Chondrocyte (in vitro differentiated cells): ENCODE data around the gene LCN15. TPM values are rescaled to one million over a fixed set of nuclear protein-coding genes. Genes with fewer than 3 reads are reported as not detected.

Experiments used
- DNase-seq: peaks from one replicate; pipeline ENCODE4 v3.0.0; 2021; ENCODE audit warnings: mixed read lengths, low spot score
- H3K27ac Mint-ChIP-seq: one replicate; pipeline ENCODE4 v1.8.0; 2021; ENCODE audit warnings: mild to moderate bottlenecking, moderate library complexity, mixed read lengths; ENCODE audit not compliant: unreplicated experiment
- H3K27me3 Mint-ChIP-seq: 2 replicates; pipeline ENCODE4 v1.8.0; 2021; ENCODE audit warnings: low read depth, mixed read lengths
- H3K36me3 Mint-ChIP-seq: 2 replicates; pipeline ENCODE4 v1.8.0; 2021; ENCODE audit warnings: low read depth, mixed read lengths
- H3K4me1 Mint-ChIP-seq: 2 replicates; pipeline ENCODE4 v1.8.0; 2021; ENCODE audit warnings: low read depth, mild to moderate bottlenecking, mixed read lengths
- H3K4me3 Mint-ChIP-seq: one replicate; pipeline ENCODE4 v1.8.0; 2021; ENCODE audit warnings: mild to moderate bottlenecking, moderate library complexity, mixed read lengths; ENCODE audit not compliant: unreplicated experiment
- H3K9me3 Mint-ChIP-seq: 2 replicates; pipeline ENCODE4 v1.8.0; 2021; ENCODE audit warnings: low read depth, mixed read lengths
- CTCF ChIP-seq: fragments of 200-600 bp; sonication (generic); IDR thresholded peaks from 2 replicates; pipeline ENCODE4 v1.5.0; 2021; ENCODE audit warnings: antibody characterized with exemption, mild to moderate bottlenecking, moderate library complexity
- total RNA-seq: library from RNA; stranded (reverse); gene quantifications from 3 replicates; pipeline ENCODE4 v1.2.1, GENCODE V29; 2021

LCN15 gene
- total RNA-seq, 1 donor from 2014 or later: not detected

- peaks cover 8% of the 10 kb centered on the region for H3K27me3 Mint-ChIP-seq
- H3K4me1 Mint-ChIP-seq: no peaks in the 10 kb centered on the region
- H3K27ac Mint-ChIP-seq: no peak overlapping the region
- H3K9me3 Mint-ChIP-seq: no peaks in the 10 kb centered on the region
- no peak for TF ChIP-seq CTCF
- H3K36me3 Mint-ChIP-seq: no peaks in the 10 kb centered on the region
- no peak for DNase-seq
- H3K4me3 Mint-ChIP-seq: no peak overlapping the region
These were observed 28.4 kb downstream of the LCN15 start for GRCh38 chr9:136735812-136736480.

- Mint-ChIP-seq H3K27ac (no peak overlapping the region), H3K27me3 (peaks cover 6% of the 10 kb centered on the region), H3K9me3 (no peaks in the 10 kb centered on the region), H3K4me3 (no peak overlapping the region), H3K36me3 (no peaks in the 10 kb centered on the region), H3K4me1 (peaks cover 1% of the 10 kb centered on the region)
- no peak for TF ChIP-seq CTCF
- DNase-seq: no peak
These were observed 29.4 kb downstream of the LCN15 start for GRCh38 chr9:136734837-136735496.

GRCh38 chr9:136733611-136734010 is 30.7 kb downstream of the LCN15 start:
- H3K9me3 Mint-ChIP-seq: no peaks in the 10 kb centered on the region
- TF ChIP-seq CTCF: no peak
- peaks cover under 1% of the 10 kb centered on the region for H3K27me3 Mint-ChIP-seq
- DNase-seq: no peak
- no peaks in the 10 kb centered on the region for H3K36me3 Mint-ChIP-seq
- H3K27ac Mint-ChIP-seq: no peak overlapping the region
- H3K4me3 Mint-ChIP-seq: no peak overlapping the region
- H3K4me1 Mint-ChIP-seq: peaks cover 11% of the 10 kb centered on the region

- Mint-ChIP-seq H3K9me3 (no peaks in the 10 kb centered on the region), H3K4me3 (no peak overlapping the region), H3K36me3 (no peaks in the 10 kb centered on the region), H3K27ac (no peak overlapping the region), H3K4me1 (peaks cover 11% of the 10 kb centered on the region), H3K27me3 (no peaks in the 10 kb centered on the region)
- TF ChIP-seq CTCF: no peak
- DNase-seq: no peak
These were observed 31.7 kb downstream of the LCN15 start for GRCh38 chr9:136732444-136733178.

- DNase-seq: no peak
- no peak for TF ChIP-seq CTCF
- Mint-ChIP-seq H3K36me3 (peaks cover 11% of the 10 kb centered on the region), H3K4me1 (peaks cover 35% of the 10 kb centered on the region), H3K4me3 (no peak overlapping the region), H3K9me3 (no peaks in the 10 kb centered on the region), H3K27me3 (no peaks in the 10 kb centered on the region), H3K27ac (no peak overlapping the region)
These were observed 34.4 kb downstream of the LCN15 start for GRCh38 chr9:136729926-136730325.
